ENCODE data around the gene DGKZ.

DNA sequence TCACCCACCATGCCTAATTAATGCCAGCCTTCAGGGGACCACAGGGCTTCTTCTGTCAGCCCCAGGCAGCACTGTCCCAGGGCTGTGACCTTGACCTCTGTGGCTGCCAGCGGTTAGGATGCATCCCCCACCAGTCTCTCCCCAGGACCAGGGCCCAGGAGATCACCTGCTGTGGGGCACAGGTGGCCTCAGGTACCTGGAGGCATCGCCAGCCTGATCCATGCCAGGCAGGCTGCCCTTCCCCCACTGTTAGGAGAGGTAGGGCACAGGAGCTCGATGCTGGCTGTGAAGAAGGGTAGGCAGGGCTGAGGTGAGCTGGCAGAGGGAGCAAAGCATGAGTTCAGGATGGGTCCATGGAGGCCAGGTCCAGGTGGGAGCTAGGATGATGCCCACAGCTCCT is 17.5 kb downstream of the DGKZ start:
- TF ChIP-seq ZNF274 (IDR thresholded peaks at IDR 0.05; ENCODE audit: low read depth, low read length) (no peak), SUZ12 (IDR thresholded peaks at IDR 0.05; ENCODE audit: extremely low read depth, insufficient read depth, insufficient read length) (no peak), YY1 (IDR thresholded peaks at IDR 0.05; ENCODE audit: insufficient read depth, insufficient read length) (no peak)

All from NT2/D1 (cell line).